K562 (cell line): ENCODE measurements around the gene AASDH. TPM values are rescaled to one million over a fixed set of nuclear protein-coding genes. Genes with fewer than 3 reads are reported as not detected.
A peak's percentile ranks its signal among the peaks of the same experiment; 100 is the strongest.

Experiments used
- CHAMP1 ChIP-seq: fragments of 450-650 bp; IDR thresholded peaks from 2 replicates; pipeline ENCODE4 v1.6.1; 2016; ENCODE audit warnings: mild to moderate bottlenecking
- DLX4 ChIP-seq: fragments of 250-450 bp; sonication (Bioruptor Pico); IDR thresholded peaks from 2 replicates; pipeline ENCODE4 v1.6.1; 2021; ENCODE audit warnings: mild to moderate bottlenecking
- ETV5 ChIP-seq: sonication (generic); formaldehyde crosslinking; IDR thresholded peaks from 2 replicates; pipeline ENCODE4 v1.4.0; 2020; ENCODE audit warnings: low read depth, mild to moderate bottlenecking, missing genetic modification reagents
- GABPA ChIP-seq: fragments of 200-800 bp; sonication (Bioruptor generic); conservative IDR thresholded peaks from 2 replicates; pipeline ENCODE4 v1.6.1; 2016; ENCODE audit warnings: low read depth, missing genetic modification characterization, missing compliant biosample characterization
- KAT8 ChIP-seq: fragments of 450-650 bp; IDR thresholded peaks from 2 replicates; pipeline ENCODE4 v1.6.1; 2016; ENCODE audit warnings: low read depth, mild to moderate bottlenecking
- MTF1 ChIP-seq: fragments of 250-450 bp; sonication (Bioruptor Pico); IDR thresholded peaks from 2 replicates; pipeline ENCODE4 v1.9.0; 2021; ENCODE audit warnings: moderate library complexity, mild to moderate bottlenecking, inconsistent platforms, borderline replicate concordance
- PRDM10 ChIP-seq: fragments of 450-650 bp; IDR thresholded peaks from 2 replicates; pipeline ENCODE4 v1.6.1; 2018; ENCODE audit not compliant: partially characterized antibody
- SP2 ChIP-seq: IDR thresholded peaks from 2 replicates; pipeline ENCODE4 v1.6.1; 2011; ENCODE audit warnings: mild to moderate bottlenecking, low read depth, low read length, moderate library complexity; ENCODE audit not compliant: poor library complexity, severe bottlenecking; ENCODE audit errors: extremely low read depth
- TRIM24 ChIP-seq, 2 experiments: fragments of 450-650 bp; IDR thresholded peaks; 2 replicates each; pipeline ENCODE4 v1.6.1; 2016
- TRIM28 ChIP-seq: fragments of 450-650 bp; IDR thresholded peaks from 2 replicates; pipeline ENCODE4 v1.6.1; 2017
- ZKSCAN8 ChIP-seq: fragments of 200-800 bp; sonication (Bioruptor generic); IDR thresholded peaks from 2 replicates; pipeline ENCODE4 v1.6.1; 2016; ENCODE audit warnings: missing genetic modification characterization, missing compliant biosample characterization
- ZNF280B ChIP-seq: fragments of 250-450 bp; sonication (Bioruptor Pico); IDR thresholded peaks from 2 replicates; pipeline ENCODE4 v1.5.1; 2021; ENCODE audit warnings: mild to moderate bottlenecking
- ZNF311 ChIP-seq: fragments of 250-450 bp; sonication (Bioruptor Pico); IDR thresholded peaks from 2 replicates; pipeline ENCODE4 v1.4.0; 2020; ENCODE audit warnings: mild to moderate bottlenecking, moderate library complexity
- ZNF57 ChIP-seq: fragments of 450-650 bp; formaldehyde crosslinking; IDR thresholded peaks from 2 replicates; pipeline ENCODE4 v1.4.0; 2020; ENCODE audit warnings: mild to moderate bottlenecking, moderate library complexity
- polyA plus RNA-seq, 8 experiments: library from polyadenylated mRNA; depleted of rRNA in 4 of 8; stranded (reverse) in 5 of 8; unstranded in 3 of 8; fragments of >200 nt; fragmentation: Nextera tagmentation in 2 of 8; fragmentation: Illumina TruSeq in 1 of 8; extraction: Ambion mirVana in 2 of 8; extraction: Trizol in 1 of 8; gene quantifications; 2 replicates each; pipeline versions ENCODE4 v1.2.1 to v1.2.3, GENCODE V29; 2011 to 2014; ENCODE audit warnings: inconsistent platforms in 1 of 8, missing spikeins in 1 of 8
- total RNA-seq, 7 experiments: library from RNA; depleted of rRNA in 6 of 7; stranded (reverse); fragments of >200 nt in 6 of 7; fragmentation: Illumina TruSeq in 2 of 7; extraction: Trizol in 2 of 7; gene quantifications; 2 replicates each; pipeline versions ENCODE4 v1.2.1 to v1.2.3, GENCODE V29; 2011 to 2021; ENCODE audit warnings: low replicate concordance in 1 of 7
- TF ChIP-seq, protein P1 (sequence below): fragments of 450-650 bp; IDR thresholded peaks from 2 replicates; pipeline ENCODE4 v1.6.1; 2016
- TF ChIP-seq, protein P2 (sequence below): fragments of 450-650 bp; IDR thresholded peaks from 2 replicates; pipeline ENCODE4 v1.6.1; 2016; ENCODE audit warnings: borderline replicate concordance

AASDH gene
- total and polyA plus RNA-seq, 9 of the 15 experiments (the other 6 are each of a cell fraction or from before 2014, with no cell fraction given), result 8.6 to 29.7 (median 13.7) TPM

- TF ChIP-seq, protein P1, sequence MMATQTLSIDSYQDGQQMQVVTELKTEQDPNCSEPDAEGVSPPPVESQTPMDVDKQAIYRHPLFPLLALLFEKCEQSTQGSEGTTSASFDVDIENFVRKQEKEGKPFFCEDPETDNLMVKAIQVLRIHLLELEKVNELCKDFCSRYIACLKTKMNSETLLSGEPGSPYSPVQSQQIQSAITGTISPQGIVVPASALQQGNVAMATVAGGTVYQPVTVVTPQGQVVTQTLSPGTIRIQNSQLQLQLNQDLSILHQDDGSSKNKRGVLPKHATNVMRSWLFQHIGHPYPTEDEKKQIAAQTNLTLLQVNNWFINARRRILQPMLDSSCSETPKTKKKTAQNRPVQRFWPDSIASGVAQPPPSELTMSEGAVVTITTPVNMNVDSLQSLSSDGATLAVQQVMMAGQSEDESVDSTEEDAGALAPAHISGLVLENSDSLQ, result no peak
- TF ChIP-seq ZKSCAN8 (CRISPR knock-in tag) (no peak), GABPA (tag) (no peak), ZNF311 (CRISPR knock-in tag) (no peak), DLX4 (no peak), TRIM28 (peak; percentile 81), ETV5 (no peak), PRDM10 (no peak), SP2 (no peak), ZNF280B (CRISPR knock-in tag) (no peak), ZNF57 (CRISPR knock-in tag) (no peak), TRIM24 (IDR thresholded peaks at IDR 0.05) (peak in 1 of 2 experiments; percentile 58; a peak in 2 of 4 replicates), KAT8 (no peak), CHAMP1 (0 out of 2 replicates have a peak, but pooled peaks have one; percentile 15), MTF1 (CRISPR knock-in tag) (no peak)
- TF ChIP-seq, protein P2, sequence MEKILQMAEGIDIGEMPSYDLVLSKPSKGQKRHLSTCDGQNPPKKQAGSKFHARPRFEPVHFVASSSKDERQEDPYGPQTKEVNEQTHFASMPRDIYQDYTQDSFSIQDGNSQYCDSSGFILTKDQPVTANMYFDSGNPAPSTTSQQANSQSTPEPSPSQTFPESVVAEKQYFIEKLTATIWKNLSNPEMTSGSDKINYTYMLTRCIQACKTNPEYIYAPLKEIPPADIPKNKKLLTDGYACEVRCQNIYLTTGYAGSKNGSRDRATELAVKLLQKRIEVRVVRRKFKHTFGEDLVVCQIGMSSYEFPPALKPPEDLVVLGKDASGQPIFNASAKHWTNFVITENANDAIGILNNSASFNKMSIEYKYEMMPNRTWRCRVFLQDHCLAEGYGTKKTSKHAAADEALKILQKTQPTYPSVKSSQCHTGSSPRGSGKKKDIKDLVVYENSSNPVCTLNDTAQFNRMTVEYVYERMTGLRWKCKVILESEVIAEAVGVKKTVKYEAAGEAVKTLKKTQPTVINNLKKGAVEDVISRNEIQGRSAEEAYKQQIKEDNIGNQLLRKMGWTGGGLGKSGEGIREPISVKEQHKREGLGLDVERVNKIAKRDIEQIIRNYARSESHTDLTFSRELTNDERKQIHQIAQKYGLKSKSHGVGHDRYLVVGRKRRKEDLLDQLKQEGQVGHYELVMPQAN, result no peak
Observed at GRCh38 chr4:56375458-56375857, 11.8 kb downstream of the AASDH start (continued).
